Trophoblast cell (in vitro differentiated cells and primary cell): ENCODE data around the gene GUSB.

ENCODE experiments used
- DNase-seq, 2 donors: peaks; one replicate each; pipeline ENCODE4 v3.0.0-alpha.2; 2016
- H2AFZ ChIP-seq: 2 replicates; pipeline ENCODE4 v1.6.1; 2013; ENCODE audit warnings: low read length, moderate library complexity, mild to moderate bottlenecking; ENCODE audit not compliant: insufficient read depth, poor library complexity
- H2AK5ac ChIP-seq: 2 replicates; pipeline ENCODE4 v1.6.1; 2013; ENCODE audit warnings: mild to moderate bottlenecking, low read length
- H2BK120ac ChIP-seq: 2 replicates; pipeline ENCODE4 v1.6.1; 2013; ENCODE audit warnings: low read length, mild to moderate bottlenecking, moderate library complexity; ENCODE audit not compliant: insufficient read depth, poor library complexity
- H2BK12ac ChIP-seq: 2 replicates; pipeline ENCODE4 v1.6.1; 2013; ENCODE audit warnings: mild to moderate bottlenecking, low read length, moderate library complexity
- H2BK5ac ChIP-seq: 2 replicates; pipeline ENCODE4 v1.6.1; 2013; ENCODE audit warnings: low read length, low read depth, moderate library complexity, mild to moderate bottlenecking; ENCODE audit not compliant: poor library complexity
- H3K14ac ChIP-seq: 2 replicates; pipeline ENCODE4 v1.6.1; 2013; ENCODE audit warnings: mild to moderate bottlenecking, low read length
- H3K18ac ChIP-seq: 2 replicates; pipeline ENCODE4 v1.6.1; 2013; ENCODE audit warnings: mild to moderate bottlenecking, low read length
- H3K23ac ChIP-seq: 2 replicates; pipeline ENCODE4 v1.6.1; 2013; ENCODE audit warnings: low read length
- H3K27ac ChIP-seq: 2 replicates; pipeline ENCODE4 v1.5.1; 2013; ENCODE audit warnings: low read depth, mild to moderate bottlenecking, inconsistent platforms, low read length, moderate library complexity
- H3K27me3 ChIP-seq: 2 replicates; pipeline ENCODE4 v1.6.1; 2013; ENCODE audit warnings: inconsistent platforms, mild to moderate bottlenecking, low read length, moderate library complexity; ENCODE audit not compliant: insufficient read depth
- H3K36me3 ChIP-seq, 2 experiments: 1 replicate in 1 of 2; 2 replicates in 1 of 2; pipeline ENCODE4 v1.6.1; 2013; ENCODE audit warnings: low read length in 2 of 2, mild to moderate bottlenecking in 2 of 2, moderate library complexity in 1 of 2; ENCODE audit not compliant: insufficient read depth in 2 of 2, control insufficient read depth in 1 of 2
- H3K4ac ChIP-seq: 2 replicates; pipeline ENCODE4 v1.6.1; 2013; ENCODE audit warnings: low read depth, mild to moderate bottlenecking, low read length, moderate library complexity
- H3K4me1 ChIP-seq, 2 experiments: 1 replicate in 1 of 2; 2 replicates in 1 of 2; pipeline ENCODE4 v1.6.1; 2013; ENCODE audit warnings: low read length in 2 of 2, mild to moderate bottlenecking in 2 of 2, moderate library complexity in 1 of 2; ENCODE audit not compliant: insufficient read depth in 2 of 2, control insufficient read depth in 1 of 2
- H3K4me2 ChIP-seq: 2 replicates; pipeline ENCODE4 v1.6.1; 2013; ENCODE audit warnings: inconsistent platforms, mild to moderate bottlenecking, low read length, moderate library complexity
- H3K4me3 ChIP-seq: 2 replicates; pipeline ENCODE4 v1.5.1; 2013; ENCODE audit warnings: mild to moderate bottlenecking, low read depth, low read length, inconsistent platforms
- H3K79me1 ChIP-seq: one replicate; pipeline ENCODE4 v1.6.1; 2013; ENCODE audit warnings: low read length
- H3K79me2 ChIP-seq: 2 replicates; pipeline ENCODE4 v1.6.1; 2013; ENCODE audit warnings: low read length, mild to moderate bottlenecking; ENCODE audit not compliant: control insufficient read depth, insufficient read depth, poor library complexity
- H3K9ac ChIP-seq: 2 replicates; pipeline ENCODE4 v1.6.1; 2013; ENCODE audit warnings: mild to moderate bottlenecking, low read length
- H3K9me3 ChIP-seq: 2 replicates; pipeline ENCODE4 v1.6.1; 2013; ENCODE audit warnings: low read depth, mild to moderate bottlenecking, control low read depth, inconsistent platforms, low read length; ENCODE audit not compliant: insufficient read depth
- H4K12ac ChIP-seq: 2 replicates; pipeline ENCODE4 v1.6.1; 2013; ENCODE audit warnings: low read depth, mild to moderate bottlenecking, low read length, moderate library complexity
- H4K8ac ChIP-seq: 2 replicates; pipeline ENCODE4 v1.6.1; 2013; ENCODE audit warnings: low read depth, mild to moderate bottlenecking, low read length, moderate library complexity
- H4K91ac ChIP-seq: one replicate; pipeline ENCODE4 v1.6.1; 2013; ENCODE audit warnings: low read depth, mild to moderate bottlenecking, low read length, moderate library complexity
- WGBS: extraction: QIAGEN DNeasy Blood & Tissue Kit; methylation state at CpG from one replicate; pipeline ENCODE4 v1.1.7; 2013; ENCODE audit warnings: missing lambda C conversion rate; ENCODE audit not compliant: insufficient read length, insufficient coverage; ENCODE audit errors: extremely low coverage; 5-methylcytosine and 5-hydroxymethylcytosine counted together

Gene GUSB

GRCh38 chr7:65974876-65975275 lies 7.1 kb downstream of the GUSB start:
- Histone ChIP-seq H2AFZ (no peak overlapping the region), H3K9ac (no peak overlapping the region), H4K8ac (no peak overlapping the region), H4K91ac (no peak overlapping the region), H3K36me3 (peaks cover 55 to 56% of the 10 kb centered on the region in 2 experiments), H2AK5ac (no peak overlapping the region), H3K79me1 (no peaks in the 10 kb centered on the region), H3K14ac (no peak overlapping the region), H4K12ac (no peak overlapping the region), H3K79me2 (no peaks in the 10 kb centered on the region), H3K4me3 (no peak overlapping the region), H3K4me1 (no peaks in the 10 kb centered on the region), H3K4me2 (no peak overlapping the region), H3K27me3 (no peaks in the 10 kb centered on the region), H2BK12ac (no peak overlapping the region), H2BK120ac (no peak overlapping the region), H3K23ac (no peak overlapping the region), H3K27ac (no peak overlapping the region), H3K18ac (no peak overlapping the region), H3K9me3 (peaks cover 4% of the 10 kb centered on the region), H3K4ac (no peak overlapping the region), H2BK5ac (no peak overlapping the region)
- no peak for DNase-seq
- no CpG with 5 or more reads among the region's 9 CpGs for WGBS

GRCh38 chr7:65974191-65974801 lies 7.7 kb downstream of the GUSB start:
- H3K9ac ChIP-seq, result no peak overlapping the region
- no peaks in the 10 kb centered on the region for H3K4me1 ChIP-seq
- H2BK12ac ChIP-seq, result no peak overlapping the region
- no peak overlapping the region for H3K14ac ChIP-seq
- no peaks in the 10 kb centered on the region for H3K79me2 ChIP-seq
- WGBS, result no CpG with 5 or more reads among the region's 29 CpGs
- H2BK120ac ChIP-seq, result no peak overlapping the region
- no peak overlapping the region for H3K4me2 ChIP-seq
- no peak overlapping the region for H4K12ac ChIP-seq
- H2AK5ac ChIP-seq, result no peak overlapping the region
- peaks cover 50 to 54% of the 10 kb centered on the region in 2 experiments for H3K36me3 ChIP-seq
- no peak overlapping the region for H3K4me3 ChIP-seq
- no peak overlapping the region for H3K4ac ChIP-seq
- no peaks in the 10 kb centered on the region for H3K79me1 ChIP-seq
- no peak overlapping the region for H3K23ac ChIP-seq
- no peak for DNase-seq
- no peak overlapping the region for H2BK5ac ChIP-seq
- H3K9me3 ChIP-seq, result peaks cover 4% of the 10 kb centered on the region
- H4K91ac ChIP-seq, result no peak overlapping the region
- H4K8ac ChIP-seq, result no peak overlapping the region
- no peaks in the 10 kb centered on the region for H3K27me3 ChIP-seq
- H3K18ac ChIP-seq, result no peak overlapping the region
- no peak overlapping the region for H3K27ac ChIP-seq
- H2AFZ ChIP-seq, result no peak overlapping the region

- Histone ChIP-seq H4K12ac (no peak overlapping the region), H3K18ac (no peak overlapping the region), H2AK5ac (no peak overlapping the region), H2BK12ac (no peak overlapping the region), H2AFZ (no peak overlapping the region), H3K79me2 (no peaks in the 10 kb centered on the region), H3K27me3 (no peaks in the 10 kb centered on the region), H3K4me1 (no peaks in the 10 kb centered on the region), H3K4me3 (no peak overlapping the region), H3K23ac (no peak overlapping the region), H3K14ac (no peak overlapping the region), H3K9ac (no peak overlapping the region), H3K27ac (no peak overlapping the region), H4K91ac (no peak overlapping the region), H3K4ac (no peak overlapping the region), H4K8ac (no peak overlapping the region), H2BK5ac (no peak overlapping the region), H3K36me3 (peaks cover 56% of the 10 kb centered on the region in 2 experiments), H3K79me1 (no peaks in the 10 kb centered on the region), H3K9me3 (peaks cover 4% of the 10 kb centered on the region), H3K4me2 (no peak overlapping the region), H2BK120ac (no peak overlapping the region)
- no peak for DNase-seq
- WGBS, result no CpG with 5 or more reads among the region's 13 CpGs
These were observed 9.0 kb downstream of the GUSB start for GRCh38 chr7:65972976-65973375.

- H3K4me3 ChIP-seq, result no peak overlapping the region
- H4K12ac ChIP-seq, result no peak overlapping the region
- no peak overlapping the region for H3K27ac ChIP-seq
- no peaks in the 10 kb centered on the region for H3K27me3 ChIP-seq
- H3K4me2 ChIP-seq, result no peak overlapping the region
- DNase-seq, result no peak
- no peak overlapping the region for H3K4ac ChIP-seq
- peaks cover 68 to 70% of the 10 kb centered on the region in 2 experiments for H3K36me3 ChIP-seq
- no peaks in the 10 kb centered on the region for H3K79me1 ChIP-seq
- no peak overlapping the region for H2BK5ac ChIP-seq
- no peak overlapping the region for H3K14ac ChIP-seq
- H3K79me2 ChIP-seq, result no peaks in the 10 kb centered on the region
- H3K18ac ChIP-seq, result no peak overlapping the region
- no CpG with 5 or more reads among the region's 8 CpGs for WGBS
- no peak overlapping the region for H2BK12ac ChIP-seq
- H3K9ac ChIP-seq, result no peak overlapping the region
- H3K4me1 ChIP-seq, result no peaks in the 10 kb centered on the region
- no peak overlapping the region for H4K8ac ChIP-seq
- H3K23ac ChIP-seq, result no peak overlapping the region
- peaks cover 6% of the 10 kb centered on the region for H3K9me3 ChIP-seq
- no peak overlapping the region for H2BK120ac ChIP-seq
- no peak overlapping the region for H2AFZ ChIP-seq
- no peak overlapping the region for H4K91ac ChIP-seq
- no peak overlapping the region for H2AK5ac ChIP-seq
These were observed 11.0 kb downstream of the GUSB start for GRCh38 chr7:65971021-65971420.
